Measurements from ENCODE around the gene ROR2. TPM values are rescaled to one million over a fixed set of nuclear protein-coding genes. Genes with fewer than 3 reads are reported as not detected.

ROR2 gene
- total and polyA plus RNA-seq, 4 experiments from 2014 or later = 0.17 to 0.31 (median 0.29) TPM; not detected in 1

- Histone ChIP-seq H3K27ac (ENCODE audit: low read depth, low read length) (no peak overlapping the region), H3K4me3 (ENCODE audit: low read length in 2 of 2) (no peak overlapping the region), H3K36me3 (ENCODE audit: insufficient read depth, low read length) (no peaks in the 10 kb centered on the region), H3K27me3 (ENCODE audit: insufficient read depth, low read length) (peaks cover 4% of the 10 kb centered on the region), H3K9me3 (ENCODE audit: control insufficient read depth in 1 of 2, low read length in 2 of 2) (no peaks in the 10 kb centered on the region), H3K4me1 (ENCODE audit: insufficient read depth, low read length) (no peaks in the 10 kb centered on the region)
- Mint-ChIP-seq H3K4me3 (no peak overlapping the region), H3K27ac (no peak overlapping the region), H3K27me3 (peaks cover 16 to 24% of the 10 kb centered on the region in 2 donors), H3K4me1 (peaks cover 4 to 10% (median 9%) of the 10 kb centered on the region in 4 donors), H3K9me3 (no peaks in the 10 kb centered on the region), H3K36me3 (no peaks in the 10 kb centered on the region)
- intact Hi-C loops (cut with micrococcal nuclease) = no loop called here
- DNase-seq = no peak
- POLR2A ChIA-PET (ENCODE audit: partially characterized antibody) = no interaction called here
- CTCF ChIA-PET (ENCODE audit: partially characterized antibody) = no interaction called here
Measured at GRCh38 chr9:91840882-91841281, 109.1 kb downstream of the ROR2 start.

GRCh38 chr9:91840469-91840868 lies 109.6 kb downstream of the ROR2 start:
- POLR2A ChIA-PET (ENCODE audit: partially characterized antibody) = no interaction called here
- H3K36me3 Mint-ChIP-seq = no peaks in the 10 kb centered on the region

GRCh38 chr9:91839926-91840465 lies 110.0 kb downstream of the ROR2 start:
- H3K4me3 ChIP-seq (ENCODE audit: low read length in 2 of 2) = no peak overlapping the region
- Mint-ChIP-seq H3K27ac (peak overlapping the region in 2 of 7 donors; percentile 38 to 53), H3K27me3 (peaks cover 16 to 20% of the 10 kb centered on the region in 2 donors), H3K9me3 (no peaks in the 10 kb centered on the region), H3K4me3 (peak overlapping the region in 2 of 8 donors; percentile 40 to 47), H3K4me1 (peaks cover 4 to 10% (median 9%) of the 10 kb centered on the region in 4 donors), H3K36me3 (no peaks in the 10 kb centered on the region)
- H3K4me1 ChIP-seq (ENCODE audit: insufficient read depth, low read length) = no peaks in the 10 kb centered on the region
- no peak for DNase-seq
- H3K36me3 ChIP-seq (ENCODE audit: insufficient read depth, low read length) = no peaks in the 10 kb centered on the region
- peaks cover 4% of the 10 kb centered on the region for H3K27me3 ChIP-seq (ENCODE audit: insufficient read depth, low read length)
- POLR2A ChIA-PET (ENCODE audit: partially characterized antibody) = no interaction called here
- no peaks in the 10 kb centered on the region for H3K9me3 ChIP-seq (ENCODE audit: control insufficient read depth in 1 of 2, low read length in 2 of 2)
- CTCF ChIA-PET (ENCODE audit: partially characterized antibody) = no interaction called here
- no peak overlapping the region for H3K27ac ChIP-seq (ENCODE audit: low read depth, low read length)
- intact Hi-C loops (cut with micrococcal nuclease) = no loop called here

More at GRCh38 chr9:91840469-91840868, 109.6 kb downstream of the ROR2 start:
- peaks cover 4 to 10% (median 9%) of the 10 kb centered on the region in 4 donors for H3K4me1 Mint-ChIP-seq
- peak overlapping the region in 1 of 7 donors; percentile 40 for H3K27ac Mint-ChIP-seq
- H3K4me3 ChIP-seq (ENCODE audit: low read length in 2 of 2) = no peak overlapping the region
- H3K9me3 ChIP-seq (ENCODE audit: control insufficient read depth in 1 of 2, low read length in 2 of 2) = no peaks in the 10 kb centered on the region
- DNase-seq = no peak
- no peaks in the 10 kb centered on the region for H3K36me3 ChIP-seq (ENCODE audit: insufficient read depth, low read length)
- no peak overlapping the region for H3K27ac ChIP-seq (ENCODE audit: low read depth, low read length)
- H3K27me3 Mint-ChIP-seq = peaks cover 16 to 24% of the 10 kb centered on the region in 2 donors
- H3K4me3 Mint-ChIP-seq = peak overlapping the region in 1 of 8 donors; percentile 47
- intact Hi-C loops (cut with micrococcal nuclease) = no loop called here
- H3K27me3 ChIP-seq (ENCODE audit: insufficient read depth, low read length) = peaks cover 4% of the 10 kb centered on the region
- CTCF ChIA-PET (ENCODE audit: partially characterized antibody) = no interaction called here
- H3K9me3 Mint-ChIP-seq = no peaks in the 10 kb centered on the region
- no peaks in the 10 kb centered on the region for H3K4me1 ChIP-seq (ENCODE audit: insufficient read depth, low read length)

DNA sequence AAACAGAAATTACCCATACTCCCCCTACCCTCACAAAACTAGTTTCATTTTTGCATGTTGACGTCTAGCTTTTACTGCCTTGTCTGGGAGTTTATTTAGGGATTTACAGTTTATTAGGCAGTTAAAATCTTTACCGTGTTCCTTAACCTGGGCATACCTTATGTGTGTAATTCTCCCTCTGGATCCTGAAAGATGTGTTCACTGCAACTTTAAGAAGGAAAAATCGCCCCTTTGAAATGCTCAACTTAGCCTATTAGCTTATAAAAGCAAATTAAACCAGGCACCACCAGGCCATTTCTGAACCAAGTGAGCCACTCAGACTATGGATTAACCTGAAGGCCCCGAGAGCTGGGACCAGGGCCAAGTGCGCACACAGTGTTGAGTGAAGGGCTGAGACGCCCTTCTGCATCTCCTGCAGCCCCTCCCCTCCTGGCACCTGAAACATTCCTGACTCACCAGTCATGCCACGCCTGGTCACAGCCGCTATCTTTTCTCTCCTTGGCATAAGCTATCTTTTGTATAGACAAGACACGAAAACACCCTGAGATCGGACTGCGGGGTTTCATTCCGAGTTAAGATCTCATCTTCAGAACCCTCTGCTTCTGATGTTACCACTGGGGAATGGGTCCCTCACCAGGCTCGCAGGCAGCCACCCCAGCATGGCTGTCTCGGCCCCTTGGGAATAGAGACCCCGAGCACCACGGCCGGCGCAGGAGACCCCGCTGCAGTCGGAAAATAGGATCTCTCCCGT lies 111.9 kb downstream of the ROR2 start:
- no peaks in the 10 kb centered on the region for H3K9me3 ChIP-seq (ENCODE audit: control insufficient read depth in 1 of 2, low read length in 2 of 2)
- H3K36me3 ChIP-seq (ENCODE audit: insufficient read depth, low read length) = no peaks in the 10 kb centered on the region
- ChIA-PET CTCF (ENCODE audit: partially characterized antibody) (no interaction called here), POLR2A (ENCODE audit: partially characterized antibody) (no interaction called here)
- Mint-ChIP-seq H3K9me3 (no peaks in the 10 kb centered on the region), H3K4me3 (no peak overlapping the region), H3K27me3 (peaks cover 16 to 22% of the 10 kb centered on the region in 2 donors), H3K36me3 (no peaks in the 10 kb centered on the region), H3K27ac (peak overlapping the region in 3 of 7 donors; percentile 7 to 84 (median 23)), H3K4me1 (peaks cover 4 to 10% (median 5%) of the 10 kb centered on the region in 4 donors)
- H3K4me1 ChIP-seq (ENCODE audit: insufficient read depth, low read length) = no peaks in the 10 kb centered on the region
- intact Hi-C loops (cut with micrococcal nuclease) = no loop called here
- H3K27ac ChIP-seq (ENCODE audit: low read depth, low read length) = no peak overlapping the region
- DNase-seq = no peak
- no peak overlapping the region for H3K4me3 ChIP-seq (ENCODE audit: low read length in 2 of 2)
- H3K27me3 ChIP-seq (ENCODE audit: insufficient read depth, low read length) = peaks cover 4% of the 10 kb centered on the region

DNA sequence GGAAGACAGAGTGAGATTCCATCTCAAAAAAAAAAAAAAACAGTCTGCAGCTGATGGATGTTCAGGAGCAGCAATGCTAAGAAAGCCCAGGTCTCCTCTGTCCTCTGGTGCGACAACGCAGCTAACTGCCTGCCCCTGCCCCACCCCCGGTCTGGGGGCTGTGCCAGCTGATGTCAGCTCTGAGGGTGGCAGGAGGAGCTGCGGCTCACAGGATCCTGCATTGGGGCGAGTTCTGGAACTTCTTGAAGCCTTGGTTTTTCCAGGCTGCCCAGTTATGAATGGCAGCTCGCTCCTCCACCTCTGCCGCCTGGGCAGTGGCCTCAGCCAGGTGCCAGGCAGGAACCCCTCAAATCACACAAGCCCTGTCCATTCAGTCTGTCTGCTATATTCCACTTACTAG lies 113.5 kb downstream of the ROR2 start:
- no peak overlapping the region for H3K4me3 Mint-ChIP-seq
- no peaks in the 10 kb centered on the region for H3K4me1 ChIP-seq (ENCODE audit: insufficient read depth, low read length)
- intact Hi-C loops (cut with micrococcal nuclease) = no loop called here
- no peaks in the 10 kb centered on the region for H3K9me3 Mint-ChIP-seq
- no peaks in the 10 kb centered on the region for H3K9me3 ChIP-seq (ENCODE audit: control insufficient read depth in 1 of 2, low read length in 2 of 2)
- peaks cover 3 to 10% (median 4%) of the 10 kb centered on the region in 4 donors for H3K4me1 Mint-ChIP-seq
- H3K36me3 Mint-ChIP-seq = no peaks in the 10 kb centered on the region
- no peak overlapping the region for H3K27ac Mint-ChIP-seq
- no peak overlapping the region for H3K4me3 ChIP-seq (ENCODE audit: low read length in 2 of 2)
- no peaks in the 10 kb centered on the region for H3K36me3 ChIP-seq (ENCODE audit: insufficient read depth, low read length)
- no peaks in the 10 kb centered on the region for H3K27me3 ChIP-seq (ENCODE audit: insufficient read depth, low read length)
- DNase-seq = no peak
- H3K27ac ChIP-seq (ENCODE audit: low read depth, low read length) = no peak overlapping the region
- H3K27me3 Mint-ChIP-seq = peaks cover 8 to 16% of the 10 kb centered on the region in 2 donors
- ChIA-PET POLR2A (ENCODE audit: partially characterized antibody) (no interaction called here), CTCF (ENCODE audit: partially characterized antibody) (no interaction called here)

- intact Hi-C loops (cut with micrococcal nuclease) = no loop called here
- H3K27ac Mint-ChIP-seq = no peak overlapping the region
- H3K36me3 Mint-ChIP-seq = no peaks in the 10 kb centered on the region
- H3K4me1 ChIP-seq (ENCODE audit: insufficient read depth, low read length) = no peaks in the 10 kb centered on the region
- peaks cover 7 to 13% of the 10 kb centered on the region in 2 donors for H3K27me3 Mint-ChIP-seq
- DNase-seq = no peak
- no peak overlapping the region for H3K4me3 ChIP-seq (ENCODE audit: low read length in 2 of 2)
- ChIA-PET POLR2A (ENCODE audit: partially characterized antibody) (no interaction called here), CTCF (ENCODE audit: partially characterized antibody) (no interaction called here)
- peaks cover 3 to 10% (median 4%) of the 10 kb centered on the region in 4 donors for H3K4me1 Mint-ChIP-seq
- H3K36me3 ChIP-seq (ENCODE audit: insufficient read depth, low read length) = no peaks in the 10 kb centered on the region
- peak overlapping the region in 1 of 8 donors; percentile 27 for H3K4me3 Mint-ChIP-seq
- no peaks in the 10 kb centered on the region for H3K9me3 ChIP-seq (ENCODE audit: control insufficient read depth in 1 of 2, low read length in 2 of 2)
- no peaks in the 10 kb centered on the region for H3K9me3 Mint-ChIP-seq
- no peak overlapping the region for H3K27ac ChIP-seq (ENCODE audit: low read depth, low read length)
- H3K27me3 ChIP-seq (ENCODE audit: insufficient read depth, low read length) = no peaks in the 10 kb centered on the region
Measured at GRCh38 chr9:91835632-91836031, 114.4 kb downstream of the ROR2 start.

GRCh38 chr9:91835216-91835615 lies 114.8 kb downstream of the ROR2 start:
- H3K4me1 Mint-ChIP-seq = peaks cover 3 to 8% (median 3%) of the 10 kb centered on the region in 4 donors
- Histone ChIP-seq H3K36me3 (ENCODE audit: insufficient read depth, low read length) (no peaks in the 10 kb centered on the region), H3K9me3 (ENCODE audit: control insufficient read depth in 1 of 2, low read length in 2 of 2) (no peaks in the 10 kb centered on the region), H3K4me3 (ENCODE audit: low read length in 2 of 2) (no peak overlapping the region), H3K27ac (ENCODE audit: low read depth, low read length) (no peak overlapping the region), H3K27me3 (ENCODE audit: insufficient read depth, low read length) (no peaks in the 10 kb centered on the region), H3K4me1 (ENCODE audit: insufficient read depth, low read length) (no peaks in the 10 kb centered on the region)
- ChIA-PET POLR2A (ENCODE audit: partially characterized antibody) (no interaction called here), CTCF (ENCODE audit: partially characterized antibody) (no interaction called here)
- no peaks in the 10 kb centered on the region for H3K36me3 Mint-ChIP-seq
- no peak for DNase-seq
- peaks cover 7 to 10% of the 10 kb centered on the region in 2 donors for H3K27me3 Mint-ChIP-seq
- peak overlapping the region in 1 of 8 donors; percentile 27 for H3K4me3 Mint-ChIP-seq
- intact Hi-C loops (cut with micrococcal nuclease) = no loop called here
- no peak overlapping the region for H3K27ac Mint-ChIP-seq
- H3K9me3 Mint-ChIP-seq = no peaks in the 10 kb centered on the region
